Activated naive CD8-positive, alpha-beta T cell treated with anti-CD3 and anti-CD28 coated beads for 36 hours (primary cell): ENCODE measurements around the gene ADAMTS18. TPM values are rescaled to one million over a fixed set of nuclear protein-coding genes. Genes with fewer than 3 reads are reported as not detected.
A peak's percentile ranks its signal among the peaks of the same experiment; 100 is the strongest.

Experiments used
- DNase-seq: peaks from one replicate; pipeline ENCODE4 v3.0.0; 2021
- H3K27ac Mint-ChIP-seq: one replicate; pipeline ENCODE4 v1.8.0; 2022; ENCODE audit warnings: mild to moderate bottlenecking, moderate library complexity, mixed read lengths
- H3K27me3 Mint-ChIP-seq: one replicate; pipeline ENCODE4 v1.8.0; 2022; ENCODE audit warnings: mild to moderate bottlenecking, mixed read lengths
- H3K36me3 Mint-ChIP-seq: one replicate; pipeline ENCODE4 v1.8.0; 2021; ENCODE audit warnings: mild to moderate bottlenecking, mixed read lengths
- H3K4me1 Mint-ChIP-seq: one replicate; pipeline ENCODE4 v1.8.0; 2021; ENCODE audit warnings: mixed read lengths
- H3K4me3 Mint-ChIP-seq: one replicate; pipeline ENCODE4 v1.8.0; 2022; ENCODE audit warnings: mild to moderate bottlenecking, moderate library complexity, mixed read lengths
- H3K9me3 Mint-ChIP-seq: one replicate; pipeline ENCODE4 v1.8.0; 2022; ENCODE audit warnings: mixed read lengths
- total RNA-seq, 2 experiments: library from RNA; stranded (reverse); gene quantifications; one replicate each; pipeline ENCODE4 v1.2.3, GENCODE V29; 2021

ADAMTS18 gene
- total RNA-seq, 2 experiments from 2014 or later = not detected

GRCh38 chr16:77331802-77332586, 102.8 kb downstream of the ADAMTS18 start:
- Mint-ChIP-seq H3K27ac (no peak overlapping the region), H3K4me1 (peaks cover 5% of the 10 kb centered on the region), H3K9me3 (no peaks in the 10 kb centered on the region), H3K27me3 (peaks cover 22% of the 10 kb centered on the region), H3K36me3 (no peaks in the 10 kb centered on the region), H3K4me3 (no peak overlapping the region)
- no peak for DNase-seq

- Mint-ChIP-seq H3K36me3 (no peaks in the 10 kb centered on the region), H3K4me1 (peaks cover 5% of the 10 kb centered on the region), H3K27ac (no peak overlapping the region), H3K4me3 (no peak overlapping the region), H3K9me3 (no peaks in the 10 kb centered on the region), H3K27me3 (peaks cover 22% of the 10 kb centered on the region)
- no peak for DNase-seq
Measured at GRCh38 chr16:77331043-77331442, 103.8 kb downstream of the ADAMTS18 start.

DNA sequence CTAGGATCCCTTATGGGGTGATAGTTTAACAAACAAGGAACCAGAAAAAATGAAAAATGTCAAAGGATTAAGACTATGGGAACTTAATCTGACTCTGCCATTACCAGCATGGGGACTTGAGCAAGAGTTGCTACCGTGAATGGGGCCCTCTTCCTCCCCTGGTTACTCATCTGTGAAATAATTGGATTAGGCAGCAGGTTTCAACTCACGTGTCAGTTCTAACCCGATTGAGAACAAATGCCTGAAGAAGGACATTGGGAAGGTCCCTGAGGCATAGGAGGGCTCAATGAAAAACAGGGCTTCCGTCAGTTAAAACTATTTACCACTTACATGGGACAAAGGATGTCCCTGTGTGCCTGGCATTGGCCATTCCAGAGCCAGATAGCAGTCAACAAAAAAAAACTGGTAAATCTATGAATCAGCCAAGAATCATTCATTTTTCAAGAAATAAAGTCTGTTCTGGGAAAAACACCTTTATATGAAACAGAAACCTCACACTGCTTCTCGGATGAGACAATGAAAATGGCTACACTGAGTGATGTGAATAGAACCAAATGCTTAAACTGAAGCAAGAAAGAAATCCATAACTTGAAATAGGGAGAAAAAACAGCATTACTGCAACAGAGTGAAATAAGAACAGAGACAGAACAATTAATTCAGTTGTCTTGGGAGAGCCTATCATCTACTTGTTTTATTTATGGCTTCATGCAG, 104.3 kb downstream of the ADAMTS18 start:
- peaks cover 5% of the 10 kb centered on the region for H3K4me1 Mint-ChIP-seq
- no peak overlapping the region for H3K27ac Mint-ChIP-seq
- H3K4me3 Mint-ChIP-seq = no peak overlapping the region
- DNase-seq = no peak
- H3K36me3 Mint-ChIP-seq = no peaks in the 10 kb centered on the region
- H3K27me3 Mint-ChIP-seq = peaks cover 22% of the 10 kb centered on the region
- no peaks in the 10 kb centered on the region for H3K9me3 Mint-ChIP-seq

DNA sequence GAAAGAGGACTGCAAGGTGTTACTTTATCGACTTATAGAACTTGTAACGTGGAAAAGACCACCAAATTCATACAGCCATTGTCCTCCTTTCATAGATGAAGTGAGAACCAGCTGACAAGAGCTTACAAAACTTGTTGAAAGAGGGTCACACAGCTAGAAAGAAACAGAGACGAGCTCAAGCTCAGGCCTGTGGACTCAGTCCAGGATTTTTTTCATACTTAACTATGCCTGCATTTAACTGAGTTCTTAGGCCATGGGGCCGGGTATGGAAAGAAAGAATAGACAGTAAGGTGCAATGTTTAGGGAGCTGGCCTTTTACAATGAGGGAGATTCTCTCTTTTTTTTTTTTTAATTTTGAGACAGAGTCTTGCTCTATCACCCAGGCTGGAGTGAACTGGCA, 106.1 kb downstream of the ADAMTS18 start:
- no peak overlapping the region for H3K27ac Mint-ChIP-seq
- no peak overlapping the region for H3K4me3 Mint-ChIP-seq
- H3K27me3 Mint-ChIP-seq = peaks cover 22% of the 10 kb centered on the region
- no peaks in the 10 kb centered on the region for H3K9me3 Mint-ChIP-seq
- peaks cover 7% of the 10 kb centered on the region for H3K4me1 Mint-ChIP-seq
- no peak for DNase-seq
- no peaks in the 10 kb centered on the region for H3K36me3 Mint-ChIP-seq

DNA sequence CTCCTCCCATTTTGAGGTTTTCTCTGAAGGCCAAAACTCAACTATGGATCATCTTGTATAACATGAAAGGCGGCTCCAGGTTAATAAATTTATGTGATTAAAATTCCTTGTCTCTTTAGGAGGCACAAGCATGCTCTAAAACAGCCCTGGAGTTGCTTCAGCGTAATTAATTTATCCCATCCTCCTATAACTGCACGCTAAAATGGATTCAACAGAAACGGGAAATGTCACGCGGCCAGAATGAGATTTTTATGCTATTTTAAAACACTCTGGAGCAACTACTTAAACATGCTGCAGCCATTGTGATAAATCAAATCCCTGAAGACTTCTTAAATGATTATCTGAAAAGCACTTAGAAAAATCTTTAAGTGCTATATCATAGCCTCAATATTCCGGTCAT, 106.6 kb downstream of the ADAMTS18 start:
- Mint-ChIP-seq H3K27ac (no peak overlapping the region), H3K4me1 (peaks cover 7% of the 10 kb centered on the region), H3K36me3 (no peaks in the 10 kb centered on the region), H3K9me3 (no peaks in the 10 kb centered on the region), H3K27me3 (peaks cover 22% of the 10 kb centered on the region), H3K4me3 (no peak overlapping the region)
- no peak for DNase-seq

DNA sequence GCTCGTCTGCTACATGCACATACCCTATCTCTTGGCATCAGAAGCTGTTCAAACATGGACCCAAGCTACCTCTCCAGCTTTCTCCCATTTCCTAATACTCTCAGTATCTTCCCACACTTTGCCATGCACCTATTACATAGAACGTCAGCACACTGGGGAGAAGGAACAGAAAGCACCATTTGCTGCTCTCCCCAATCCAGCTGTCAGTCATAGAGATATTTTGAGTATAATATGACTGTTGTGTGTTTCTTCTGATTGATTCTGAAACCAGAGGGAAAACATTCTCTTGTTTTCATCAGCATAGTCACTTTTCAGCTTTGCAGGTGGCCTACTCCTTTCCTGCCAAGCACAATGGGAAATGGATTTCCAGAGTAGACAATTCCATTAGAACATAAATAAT, 107.1 kb downstream of the ADAMTS18 start:
- no peak overlapping the region for H3K4me3 Mint-ChIP-seq
- H3K36me3 Mint-ChIP-seq = no peaks in the 10 kb centered on the region
- peaks cover 7% of the 10 kb centered on the region for H3K4me1 Mint-ChIP-seq
- H3K9me3 Mint-ChIP-seq = no peaks in the 10 kb centered on the region
- H3K27me3 Mint-ChIP-seq = peaks cover 22% of the 10 kb centered on the region
- no peak for DNase-seq
- no peak overlapping the region for H3K27ac Mint-ChIP-seq

DNA sequence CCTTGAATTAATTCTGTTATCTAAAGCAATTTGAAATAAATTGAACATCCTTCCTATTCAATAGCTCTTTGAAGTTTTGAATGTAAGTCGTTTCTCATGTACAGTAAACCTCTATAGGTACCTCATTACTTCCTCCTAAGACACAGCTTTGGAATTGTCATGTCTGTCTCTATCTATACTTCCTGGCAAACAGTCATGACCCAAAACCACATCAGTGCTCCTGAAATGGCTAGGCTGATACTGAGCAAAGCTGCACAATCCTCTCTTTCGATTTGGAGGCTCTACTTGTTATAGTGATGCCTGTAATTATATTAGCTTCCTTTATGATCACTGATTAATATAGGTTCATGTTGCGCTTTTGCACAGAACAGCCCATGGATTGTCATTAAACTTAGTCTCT, 110.1 kb downstream of the ADAMTS18 start:
- DNase-seq = no peak
- H3K4me1 Mint-ChIP-seq = peaks cover 1% of the 10 kb centered on the region

GRCh38 chr16:77323695-77324094, 111.1 kb downstream of the ADAMTS18 start:
- Mint-ChIP-seq H3K36me3 (no peaks in the 10 kb centered on the region), H3K27ac (no peak overlapping the region), H3K4me3 (no peak overlapping the region), H3K27me3 (peaks cover 10% of the 10 kb centered on the region), H3K9me3 (no peaks in the 10 kb centered on the region), H3K4me1 (peaks cover 1% of the 10 kb centered on the region)
- DNase-seq = no peak

More for the DNA sequence above, 110.1 kb downstream of the ADAMTS18 start:
- Mint-ChIP-seq H3K36me3 (no peaks in the 10 kb centered on the region), H3K4me3 (no peak overlapping the region), H3K27ac (no peak overlapping the region), H3K9me3 (no peaks in the 10 kb centered on the region), H3K27me3 (peaks cover 10% of the 10 kb centered on the region)

DNA sequence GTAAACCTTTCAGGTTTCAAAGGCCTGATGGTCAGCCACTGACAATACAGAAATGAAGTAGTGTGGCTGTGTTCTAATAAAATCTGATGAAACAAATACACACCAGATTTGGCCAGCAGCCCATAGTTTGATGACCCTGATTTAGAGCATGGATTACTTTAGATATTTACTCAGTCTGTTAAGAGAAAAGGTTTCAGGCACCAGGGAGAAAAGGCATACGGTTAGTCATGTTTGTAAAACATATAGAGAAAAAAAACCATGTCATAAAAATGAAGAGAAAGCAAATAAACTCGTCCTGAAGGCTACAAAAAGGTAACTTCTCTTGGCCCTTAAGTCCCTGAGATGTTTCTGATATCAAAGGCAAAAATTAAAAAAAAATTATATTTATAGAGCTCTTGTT, 112.1 kb downstream of the ADAMTS18 start:
- no peaks in the 10 kb centered on the region for H3K36me3 Mint-ChIP-seq
- no peaks in the 10 kb centered on the region for H3K9me3 Mint-ChIP-seq
- peaks cover 5% of the 10 kb centered on the region for H3K27me3 Mint-ChIP-seq
- H3K4me1 Mint-ChIP-seq = peaks cover 1% of the 10 kb centered on the region
- DNase-seq = no peak
- no peak overlapping the region for H3K4me3 Mint-ChIP-seq
- no peak overlapping the region for H3K27ac Mint-ChIP-seq

GRCh38 chr16:77317059-77317458, 117.8 kb downstream of the ADAMTS18 start:
- no peak for DNase-seq
- no peaks in the 10 kb centered on the region for H3K4me1 Mint-ChIP-seq
- H3K4me3 Mint-ChIP-seq = no peak overlapping the region
- no peaks in the 10 kb centered on the region for H3K36me3 Mint-ChIP-seq
- no peaks in the 10 kb centered on the region for H3K9me3 Mint-ChIP-seq
- peaks cover 8% of the 10 kb centered on the region for H3K27me3 Mint-ChIP-seq
- H3K27ac Mint-ChIP-seq = no peak overlapping the region

DNA sequence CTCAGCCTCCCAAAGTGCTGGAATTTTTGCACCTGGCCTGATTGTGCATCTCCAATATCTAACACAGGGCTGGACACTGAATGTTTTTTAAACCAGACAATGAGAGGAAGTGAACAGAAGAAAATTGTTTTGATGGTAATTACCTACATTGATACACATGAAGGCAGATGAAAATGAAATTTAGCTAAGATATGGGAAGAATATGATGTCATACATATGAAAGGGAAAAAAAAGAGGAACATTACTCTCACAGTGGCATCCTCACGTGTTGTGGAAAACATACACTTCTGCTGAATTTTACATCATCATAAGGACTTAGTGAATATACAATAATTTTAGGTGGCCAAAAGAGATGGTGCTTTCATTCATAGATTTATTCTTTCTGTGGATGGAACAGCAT, 124.0 kb downstream of the ADAMTS18 start:
- no peaks in the 10 kb centered on the region for H3K9me3 Mint-ChIP-seq
- H3K4me3 Mint-ChIP-seq = no peak overlapping the region
- H3K27me3 Mint-ChIP-seq = peaks cover 3% of the 10 kb centered on the region
- H3K4me1 Mint-ChIP-seq = peaks cover 10% of the 10 kb centered on the region
- no peak overlapping the region for H3K27ac Mint-ChIP-seq
- DNase-seq = no peak
- no peaks in the 10 kb centered on the region for H3K36me3 Mint-ChIP-seq

DNA sequence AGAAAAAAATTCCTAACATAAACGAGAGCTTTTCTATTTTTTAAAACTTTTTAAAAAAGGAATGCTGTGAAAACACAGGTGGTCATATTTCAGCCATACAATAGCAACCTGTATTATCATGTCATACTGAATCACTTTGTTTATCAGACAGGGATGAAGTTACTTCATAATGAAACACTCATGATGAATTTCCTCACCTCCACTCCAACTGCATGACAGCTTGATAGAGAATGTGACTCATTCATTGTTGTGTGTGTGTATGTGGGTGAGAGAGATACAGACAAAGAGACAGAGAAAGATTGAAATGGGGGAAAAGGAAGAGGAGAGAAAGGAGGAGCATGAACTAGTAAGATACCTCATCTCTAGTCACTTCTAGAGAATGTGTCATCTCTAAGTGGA, 126.7 kb downstream of the ADAMTS18 start:
- Mint-ChIP-seq H3K4me1 (peaks cover 10% of the 10 kb centered on the region), H3K9me3 (no peaks in the 10 kb centered on the region), H3K27me3 (peaks cover under 1% of the 10 kb centered on the region), H3K36me3 (no peaks in the 10 kb centered on the region), H3K4me3 (no peak overlapping the region), H3K27ac (peak overlapping the region; percentile 7)
- DNase-seq = no peak

- H3K9me3 Mint-ChIP-seq = no peaks in the 10 kb centered on the region
- H3K4me1 Mint-ChIP-seq = peaks cover 10% of the 10 kb centered on the region
- peaks cover 3% of the 10 kb centered on the region for H3K27me3 Mint-ChIP-seq
- peak; percentile 8 for DNase-seq
- no peak overlapping the region for H3K4me3 Mint-ChIP-seq
- no peaks in the 10 kb centered on the region for H3K36me3 Mint-ChIP-seq
- H3K27ac Mint-ChIP-seq = peak overlapping the region; percentile 44
Measured at GRCh38 chr16:77307426-77308162, 127.2 kb downstream of the ADAMTS18 start.

DNA sequence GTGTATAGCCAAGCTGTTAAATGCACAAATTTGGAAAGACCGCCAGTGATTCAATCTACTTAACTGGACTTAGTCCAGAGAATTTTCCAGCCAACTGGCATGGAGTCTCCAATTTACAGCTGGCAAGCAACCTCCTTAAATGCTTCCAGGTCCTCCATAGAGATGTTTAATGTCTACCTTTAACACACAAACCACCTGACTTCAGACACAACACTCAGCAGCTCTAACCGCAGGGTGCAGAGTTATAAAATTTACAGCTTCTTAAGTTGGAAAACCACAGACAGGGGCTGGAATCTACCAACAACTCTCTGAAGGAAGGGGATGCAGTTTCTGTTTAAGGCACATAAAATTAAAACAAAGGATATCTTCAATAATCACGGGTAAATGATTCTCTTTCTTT, 128.8 kb downstream of the ADAMTS18 start:
- no peak overlapping the region for H3K27ac Mint-ChIP-seq
- no peaks in the 10 kb centered on the region for H3K9me3 Mint-ChIP-seq
- H3K36me3 Mint-ChIP-seq = no peaks in the 10 kb centered on the region

GRCh38 chr16:77304877-77305276, 130.0 kb downstream of the ADAMTS18 start:
- H3K27ac Mint-ChIP-seq = no peak overlapping the region
- no peaks in the 10 kb centered on the region for H3K9me3 Mint-ChIP-seq
- peaks cover 3% of the 10 kb centered on the region for H3K27me3 Mint-ChIP-seq
- peaks cover 10% of the 10 kb centered on the region for H3K4me1 Mint-ChIP-seq
- no peak for DNase-seq
- no peaks in the 10 kb centered on the region for H3K36me3 Mint-ChIP-seq
- H3K4me3 Mint-ChIP-seq = no peak overlapping the region

More for the DNA sequence above, 128.8 kb downstream of the ADAMTS18 start:
- DNase-seq = no peak
- peaks cover 3% of the 10 kb centered on the region for H3K27me3 Mint-ChIP-seq
- H3K4me1 Mint-ChIP-seq = peaks cover 10% of the 10 kb centered on the region
- no peak overlapping the region for H3K4me3 Mint-ChIP-seq
